Smooth muscle cell of the brain vasculature (primary cell): Measurements from ENCODE around the gene STYXL1.

ENCODE experiments used
- DNase-seq: peaks from one replicate; pipeline ENCODE4 v3.0.0-alpha.2; 2012; ENCODE audit warnings: low read depth, low spot score

The STYXL1 gene

GRCh38 chr7:75980430-75981202, 67.2 kb downstream of the STYXL1 start:
- DNase-seq, result no peak

- no peak for DNase-seq
Measured at GRCh38 chr7:75979759-75980429, 67.9 kb downstream of the STYXL1 start.

DNA sequence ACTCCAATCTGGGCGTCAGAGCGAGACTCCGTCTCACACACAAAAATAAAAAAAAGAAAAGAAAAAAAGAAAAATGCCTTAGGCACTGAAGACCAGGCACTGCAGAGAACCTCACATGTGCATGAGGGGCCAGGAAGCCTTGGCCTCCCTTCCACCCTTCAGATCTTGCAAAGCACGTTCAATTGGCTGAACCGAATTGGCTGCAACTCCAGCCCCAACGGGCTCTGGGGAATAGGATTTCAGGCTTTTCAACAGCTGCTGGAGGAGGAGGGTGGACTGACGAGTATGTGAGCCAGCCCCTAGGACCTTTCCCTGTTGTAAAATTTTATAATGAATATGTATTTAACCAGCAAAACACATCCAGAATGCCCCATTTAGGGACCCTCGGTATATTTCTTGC, 70.1 kb downstream of the STYXL1 start:
- DNase-seq, result no peak

DNA sequence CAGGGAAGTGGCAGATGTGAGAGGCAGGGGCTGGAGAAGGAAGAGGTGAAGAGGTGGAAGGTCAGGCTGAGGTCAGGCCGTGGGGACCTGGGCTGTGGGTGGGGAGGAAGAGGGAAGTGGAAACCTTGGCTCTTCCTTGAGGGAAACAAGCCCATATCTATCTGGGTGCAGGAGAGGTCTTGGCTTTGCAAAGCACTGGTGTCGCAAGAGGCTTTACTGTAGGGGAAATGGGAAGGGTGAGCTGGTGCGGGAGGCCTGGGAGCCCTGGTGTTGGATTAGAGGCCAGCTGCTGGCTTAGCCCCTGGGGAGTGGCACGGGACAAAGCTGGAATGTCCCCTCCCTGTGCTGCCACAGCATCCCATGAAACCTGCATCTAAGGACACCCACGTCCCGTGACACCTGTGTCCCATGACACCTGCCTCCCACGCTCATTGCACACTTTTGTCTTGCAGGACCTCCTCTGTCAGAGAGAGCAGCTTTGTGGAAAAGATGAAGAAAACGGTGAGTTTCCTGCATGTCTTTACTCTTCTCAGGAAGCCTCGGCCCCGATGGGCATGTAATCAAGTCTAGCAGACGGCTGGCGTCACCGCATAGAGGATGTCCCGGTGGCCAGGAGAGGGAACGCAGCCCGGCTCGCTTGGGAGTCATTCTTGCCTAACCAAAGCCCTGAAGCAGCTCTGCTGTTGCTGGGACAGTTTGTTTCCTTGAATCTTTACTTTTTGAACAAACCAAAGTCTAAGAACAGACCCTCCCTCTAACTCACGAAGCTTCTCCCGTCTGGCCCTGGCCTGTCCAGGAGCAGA, 75.6 kb downstream of the STYXL1 start:
- no peak for DNase-seq

- no peak for DNase-seq
Measured at GRCh38 chr7:75971309-75971960, 76.4 kb downstream of the STYXL1 start.

DNA sequence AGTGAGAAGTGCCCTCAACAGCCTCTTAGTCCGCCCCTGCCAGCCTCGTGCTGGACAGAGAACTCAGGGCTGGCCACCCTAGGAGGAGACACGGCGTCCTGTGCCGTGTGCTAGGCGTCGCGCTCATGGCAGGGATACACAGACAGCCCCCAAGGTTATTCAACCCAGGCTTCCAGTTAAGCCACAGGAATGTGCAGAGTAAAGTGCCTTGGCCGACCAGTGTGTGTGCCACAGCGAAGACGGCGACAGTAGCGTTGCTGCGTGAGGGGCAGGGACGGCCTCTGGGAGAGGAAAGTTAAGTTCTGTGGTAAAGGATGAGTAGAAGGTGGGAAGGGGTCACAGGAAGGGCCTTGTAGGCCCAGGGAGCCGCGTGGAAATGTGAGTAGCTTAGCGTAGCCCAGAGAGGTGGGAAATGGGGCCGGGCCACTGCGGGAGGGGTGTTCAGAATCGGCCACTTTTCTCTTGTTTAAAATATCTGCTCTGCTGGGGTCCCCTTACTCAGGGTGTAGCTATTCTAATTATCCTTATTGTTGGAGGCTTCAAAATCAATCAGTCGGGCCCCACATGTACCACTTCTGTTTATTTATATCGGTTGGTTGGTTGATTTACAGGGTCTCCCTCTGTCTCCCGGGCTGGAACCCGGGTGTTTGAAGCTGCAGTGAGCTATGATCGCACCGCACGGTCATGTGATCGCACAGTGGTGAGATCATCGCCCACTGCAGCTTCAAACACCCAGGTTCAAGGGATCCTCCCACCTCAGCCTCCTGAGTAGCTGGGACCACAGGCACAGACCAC, 77.9 kb downstream of the STYXL1 start:
- DNase-seq, result no peak

DNA sequence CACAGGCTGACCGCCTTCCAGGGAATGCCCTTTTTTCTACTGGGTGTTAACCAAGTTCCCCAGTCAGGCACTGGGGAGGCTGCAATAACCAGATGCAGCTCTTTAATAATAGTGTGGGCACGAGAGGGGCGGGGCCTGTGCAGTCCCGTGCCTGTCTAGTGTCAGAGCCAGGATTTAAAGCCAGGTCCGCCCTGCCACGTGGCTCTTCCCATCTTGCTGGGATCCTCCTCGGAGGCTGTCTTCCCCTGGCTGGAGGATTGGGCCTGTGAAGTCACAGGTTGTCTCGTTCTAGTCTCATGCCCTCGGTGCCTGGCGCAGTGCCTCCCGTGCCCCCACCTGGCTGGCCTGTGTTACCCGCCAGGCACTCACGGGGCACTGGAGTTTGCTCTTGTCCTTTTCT, 78.6 kb downstream of the STYXL1 start:
- no peak for DNase-seq

DNA sequence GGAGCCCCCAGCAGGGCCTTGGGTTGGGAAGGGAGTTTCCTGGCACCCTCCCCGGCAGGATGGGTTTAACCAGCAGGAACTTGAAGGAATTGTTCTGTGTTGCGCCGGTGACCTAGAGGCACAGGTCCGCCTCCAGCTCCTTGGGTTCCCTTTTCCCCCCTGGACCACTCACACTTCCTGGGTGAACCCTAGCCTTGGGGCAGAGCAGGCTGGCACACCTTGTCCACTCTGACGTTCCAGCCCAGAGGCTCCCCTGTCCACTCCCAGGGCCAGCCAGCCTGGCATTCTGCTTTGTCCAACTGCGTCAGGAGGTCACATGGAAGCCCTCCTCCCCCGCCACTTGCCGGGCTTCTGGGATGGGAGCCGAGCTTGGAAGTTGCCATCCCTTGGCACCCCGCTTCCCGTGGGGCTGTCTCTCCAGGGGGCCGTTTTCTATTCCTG, 79.2 kb downstream of the STYXL1 start:
- no peak for DNase-seq

GRCh38 chr7:75968012-75968411, 79.8 kb downstream of the STYXL1 start:
- DNase-seq, result no peak

DNA sequence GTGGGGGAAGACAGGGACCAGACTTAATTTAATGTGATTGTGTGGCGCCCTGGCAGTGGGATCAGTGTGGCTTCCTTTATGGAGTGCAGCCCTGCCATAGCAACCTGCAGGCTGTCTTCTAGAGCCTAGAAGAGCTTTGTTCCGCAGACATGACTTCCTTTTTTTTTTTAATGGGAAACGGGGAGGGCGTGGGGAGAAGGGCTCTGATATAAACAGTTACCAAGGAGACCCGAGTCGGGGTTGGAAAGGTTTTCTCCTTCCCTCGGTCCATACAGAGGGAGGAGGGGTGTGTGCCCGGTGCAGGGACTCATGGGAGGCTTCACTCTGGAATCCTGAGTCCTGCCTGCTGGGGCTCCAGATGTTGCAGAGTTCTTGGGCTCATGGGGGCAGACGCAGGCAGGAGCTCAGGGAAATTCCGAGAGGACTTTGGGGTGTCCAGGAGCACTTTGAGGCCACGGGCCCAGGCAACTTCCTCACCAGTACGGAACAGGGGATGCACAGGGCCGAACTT, 80.3 kb downstream of the STYXL1 start:
- no peak for DNase-seq

GRCh38 chr7:75967055-75967454, 80.7 kb downstream of the STYXL1 start:
- DNase-seq, result no peak

- DNase-seq, result no peak
Measured at GRCh38 chr7:75966190-75966961, 81.4 kb downstream of the STYXL1 start.

- no peak for DNase-seq
Measured at GRCh38 chr7:75965617-75966016, 82.2 kb downstream of the STYXL1 start.

- no peak for DNase-seq
Measured at GRCh38 chr7:75963381-75963995, 84.3 kb downstream of the STYXL1 start.

GRCh38 chr7:75962607-75963380, 85.0 kb downstream of the STYXL1 start:
- no peak for DNase-seq

GRCh38 chr7:75961218-75961617, 86.6 kb downstream of the STYXL1 start:
- no peak for DNase-seq

- no peak for DNase-seq
Measured at GRCh38 chr7:75960372-75960771, 87.4 kb downstream of the STYXL1 start.

DNA sequence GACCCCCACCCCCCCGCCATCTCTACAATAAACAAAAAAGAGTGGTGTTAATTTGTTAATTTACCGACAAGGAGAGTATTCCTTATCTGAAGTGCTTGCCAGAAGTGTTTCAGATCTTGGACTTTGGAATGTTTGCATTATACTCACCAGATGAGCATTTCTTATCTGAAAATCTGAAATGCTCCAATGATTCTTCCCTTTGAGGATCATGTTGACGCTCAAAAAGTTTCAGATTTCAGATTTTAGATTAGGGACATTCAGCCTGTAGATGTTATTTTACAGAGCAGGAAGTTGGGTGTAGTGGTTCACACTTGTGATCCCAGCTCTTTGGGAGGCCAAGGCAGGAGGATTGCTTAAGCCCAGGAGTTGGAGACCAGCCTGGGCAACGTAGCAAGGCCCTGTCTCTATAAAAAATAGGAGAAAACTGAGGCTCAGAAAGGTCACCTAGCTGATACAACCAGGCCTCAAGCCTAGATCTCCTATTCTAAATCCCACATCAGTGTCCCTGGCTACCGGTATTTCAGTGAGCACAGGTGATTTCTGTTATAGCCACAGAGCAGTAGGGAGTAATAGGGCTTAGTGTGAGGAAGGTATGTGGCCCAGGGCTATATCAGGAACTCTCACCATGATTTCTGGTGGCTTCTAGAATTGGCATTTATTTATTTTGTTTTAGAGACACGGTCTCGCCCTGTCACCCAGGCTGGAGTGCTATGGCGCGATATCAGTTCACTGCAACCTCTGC, 88.8 kb downstream of the STYXL1 start:
- DNase-seq, result no peak
